ENCODE data around the gene CHST3.
A peak's percentile ranks its signal among the peaks of the same experiment; 100 is the strongest.

The CHST3 gene

DNA sequence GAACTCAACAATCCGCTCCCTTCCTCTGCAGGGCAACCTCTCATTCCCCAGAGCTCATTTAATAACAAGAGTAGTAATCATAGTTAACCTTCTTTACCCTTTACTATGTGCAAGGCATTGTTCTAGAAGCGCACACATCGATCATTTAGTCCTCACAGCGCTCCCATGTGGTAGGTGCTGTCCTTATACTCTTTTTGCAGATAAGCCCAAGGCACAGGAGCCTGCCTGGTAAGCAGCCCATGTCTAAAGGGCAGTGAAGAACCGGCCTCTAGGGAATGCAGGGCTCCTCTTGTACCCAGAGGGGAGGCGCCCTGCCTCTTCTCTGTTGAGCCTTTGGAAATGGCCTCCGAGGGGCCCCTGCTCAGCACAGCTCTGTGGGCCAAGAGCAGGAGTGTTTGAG lies 14.3 kb downstream of the CHST3 start:
- no peak for DNase-seq (ENCODE audit: low spot score)
- in situ Hi-C loops (cut with MboI; ENCODE audit: low sequenced_read_pairs, unreplicated experiment) = no loop called here
- TF ChIP-seq, protein P1, sequence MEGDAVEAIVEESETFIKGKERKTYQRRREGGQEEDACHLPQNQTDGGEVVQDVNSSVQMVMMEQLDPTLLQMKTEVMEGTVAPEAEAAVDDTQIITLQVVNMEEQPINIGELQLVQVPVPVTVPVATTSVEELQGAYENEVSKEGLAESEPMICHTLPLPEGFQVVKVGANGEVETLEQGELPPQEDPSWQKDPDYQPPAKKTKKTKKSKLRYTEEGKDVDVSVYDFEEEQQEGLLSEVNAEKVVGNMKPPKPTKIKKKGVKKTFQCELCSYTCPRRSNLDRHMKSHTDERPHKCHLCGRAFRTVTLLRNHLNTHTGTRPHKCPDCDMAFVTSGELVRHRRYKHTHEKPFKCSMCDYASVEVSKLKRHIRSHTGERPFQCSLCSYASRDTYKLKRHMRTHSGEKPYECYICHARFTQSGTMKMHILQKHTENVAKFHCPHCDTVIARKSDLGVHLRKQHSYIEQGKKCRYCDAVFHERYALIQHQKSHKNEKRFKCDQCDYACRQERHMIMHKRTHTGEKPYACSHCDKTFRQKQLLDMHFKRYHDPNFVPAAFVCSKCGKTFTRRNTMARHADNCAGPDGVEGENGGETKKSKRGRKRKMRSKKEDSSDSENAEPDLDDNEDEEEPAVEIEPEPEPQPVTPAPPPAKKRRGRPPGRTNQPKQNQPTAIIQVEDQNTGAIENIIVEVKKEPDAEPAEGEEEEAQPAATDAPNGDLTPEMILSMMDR (IDR thresholded peaks at IDR 0.05; ENCODE audit: borderline replicate concordance, control extremely low read depth, extremely low read depth, insufficient read depth, missing control alignments) = no peak

DNA sequence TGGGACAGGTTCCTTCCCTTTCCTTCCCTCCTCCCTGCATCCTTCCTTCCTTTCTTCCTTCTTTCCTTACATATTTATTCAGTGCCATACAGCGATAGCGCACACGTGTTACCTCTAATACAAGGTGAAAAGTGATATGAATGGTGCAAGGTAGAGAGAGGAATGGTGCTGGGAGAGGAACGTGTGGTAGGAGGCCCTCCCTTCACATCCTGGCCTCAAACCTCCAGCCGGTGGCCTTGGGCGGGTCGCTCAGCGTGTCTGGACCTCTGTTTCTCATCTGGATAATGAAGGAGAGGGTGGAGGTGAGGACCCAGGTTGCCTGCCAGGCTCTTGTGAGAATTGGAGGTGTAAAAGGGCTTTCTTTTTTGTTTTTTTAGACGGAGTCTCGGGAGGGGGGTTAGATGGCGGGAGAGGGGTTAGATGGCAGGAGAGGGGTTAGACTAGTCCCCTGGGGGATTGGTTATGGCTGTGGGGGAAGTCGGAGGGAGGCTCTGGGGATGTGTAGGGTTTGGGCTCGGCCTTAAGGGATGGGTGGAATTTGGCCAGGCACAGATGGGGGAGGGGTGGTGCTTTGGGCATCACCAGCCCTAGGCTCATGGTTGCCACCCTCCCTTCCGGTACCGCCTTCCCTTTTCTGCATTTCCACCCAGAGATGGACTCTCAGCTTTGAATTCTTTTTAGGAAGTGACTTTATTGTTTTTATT lies 14.9 kb downstream of the CHST3 start:
- in situ Hi-C loops (cut with MboI; ENCODE audit: low sequenced_read_pairs, unreplicated experiment) = no loop called here
- DNase-seq (ENCODE audit: low spot score) = no peak
- TF ChIP-seq, protein P1 (IDR thresholded peaks at IDR 0.05; ENCODE audit: borderline replicate concordance, control extremely low read depth, extremely low read depth, insufficient read depth, missing control alignments) = no peak

DNA sequence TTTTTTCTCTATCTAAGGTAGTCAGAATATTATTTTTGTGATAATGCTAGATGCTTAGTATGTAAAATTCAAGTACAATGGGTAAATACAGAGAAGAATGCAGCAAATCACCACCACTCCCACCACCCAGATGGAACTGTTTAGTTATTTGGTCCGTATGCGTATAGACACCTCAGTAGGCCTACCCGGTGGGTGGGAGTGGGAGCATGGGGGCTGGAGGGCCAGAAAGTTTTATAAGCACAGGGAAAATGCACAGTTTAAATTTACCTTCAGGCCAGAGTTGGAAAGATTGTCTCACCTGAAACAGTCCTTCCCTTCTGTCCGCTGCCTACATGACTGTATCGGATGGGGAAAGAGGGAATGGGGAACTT lies 15.5 kb downstream of the CHST3 start:
- TF ChIP-seq, protein P1 (IDR thresholded peaks at IDR 0.05; ENCODE audit: borderline replicate concordance, control extremely low read depth, extremely low read depth, insufficient read depth, missing control alignments) = no peak
- in situ Hi-C loops (cut with MboI; ENCODE audit: low sequenced_read_pairs, unreplicated experiment) = no loop called here
- DNase-seq (ENCODE audit: low spot score) = no peak

DNA sequence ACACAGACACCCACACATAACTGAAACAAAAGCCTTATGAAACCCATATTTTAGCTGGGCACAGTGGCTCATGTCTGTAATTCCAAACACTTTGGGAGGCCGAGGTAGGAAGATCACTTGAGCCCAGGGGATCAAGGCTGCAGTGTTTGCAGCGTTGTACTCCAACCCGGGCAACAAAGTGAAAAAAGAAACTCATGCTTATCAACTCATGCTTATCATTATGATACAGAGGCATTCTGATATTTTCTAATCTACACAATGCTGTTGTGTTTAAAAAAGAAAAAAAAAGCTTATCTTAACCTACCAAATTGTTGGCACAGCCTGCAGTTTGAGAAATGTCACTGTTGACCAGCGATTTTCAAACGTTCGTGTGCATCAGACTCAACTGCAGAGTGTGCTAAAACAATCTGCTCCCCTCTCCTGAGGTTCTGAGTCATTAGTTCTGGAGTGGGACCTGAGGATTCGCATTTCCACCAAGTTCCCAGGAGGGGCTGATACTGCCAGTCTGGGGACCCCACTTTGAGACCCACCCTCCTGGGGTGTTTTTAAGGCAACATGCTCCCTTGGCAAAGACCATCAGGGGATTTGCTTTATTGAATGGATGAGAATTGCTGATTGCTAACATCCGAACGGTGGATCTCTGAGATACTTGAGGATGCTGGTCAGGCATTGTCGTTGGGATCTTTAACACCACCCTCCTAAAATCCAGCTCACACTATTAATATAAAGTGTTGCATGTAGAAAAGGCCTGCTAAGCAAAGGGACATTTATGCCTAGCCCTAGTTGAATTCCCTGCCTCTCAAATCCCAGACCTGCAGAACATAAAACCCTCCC lies 16.2 kb downstream of the CHST3 start:
- TF ChIP-seq, protein P1 (IDR thresholded peaks at IDR 0.05; ENCODE audit: borderline replicate concordance, control extremely low read depth, extremely low read depth, insufficient read depth, missing control alignments) = no peak
- DNase-seq (ENCODE audit: low spot score) = peak; percentile 12
- in situ Hi-C loops (cut with MboI; ENCODE audit: low sequenced_read_pairs, unreplicated experiment) = no loop called here

DNA sequence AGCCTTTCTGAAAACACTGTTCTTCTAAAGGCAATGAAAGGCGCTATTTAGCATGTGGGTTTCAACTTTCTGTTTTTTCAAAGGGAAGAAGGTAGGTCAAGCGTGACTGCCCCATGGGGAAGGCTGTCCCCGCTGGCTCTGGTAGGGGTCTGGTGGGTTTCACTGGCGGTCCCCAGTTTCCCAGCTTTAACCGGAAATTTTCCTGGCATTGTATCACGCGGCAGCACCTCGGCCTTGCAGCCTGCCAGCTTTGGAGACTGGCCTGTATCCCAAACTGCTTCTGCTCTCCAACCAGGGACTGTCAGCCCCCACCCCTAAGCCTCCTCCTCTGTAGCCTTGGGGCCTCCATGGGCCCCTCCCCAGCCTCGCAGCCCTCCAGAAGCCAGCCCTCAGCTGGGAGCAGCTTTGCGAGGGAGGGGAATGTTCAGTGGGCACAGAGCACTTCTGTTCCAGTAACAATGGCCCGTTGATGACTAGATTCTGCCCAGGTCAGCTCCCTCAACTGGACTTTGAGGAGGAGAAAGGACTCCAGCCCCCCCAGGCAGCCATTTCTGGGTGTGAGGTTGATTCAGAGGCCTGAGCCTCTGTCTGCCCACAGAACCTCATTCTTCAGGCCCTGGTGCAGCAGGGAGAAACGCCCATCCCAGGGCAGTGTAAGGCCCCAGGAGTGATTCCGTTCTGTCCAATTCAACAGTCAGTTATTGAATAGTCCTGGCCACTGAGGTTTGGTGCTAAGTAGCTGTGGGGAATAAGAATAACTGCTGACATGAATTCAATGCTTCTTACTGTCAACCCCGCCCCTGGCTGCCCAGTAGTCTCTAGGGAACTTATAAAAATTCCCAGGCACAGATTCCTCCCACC lies 17.1 kb downstream of the CHST3 start:
- in situ Hi-C loops (cut with MboI; ENCODE audit: low sequenced_read_pairs, unreplicated experiment) = no loop called here
- DNase-seq (ENCODE audit: low spot score) = peak; percentile 21
- TF ChIP-seq, protein P1 (IDR thresholded peaks at IDR 0.05; ENCODE audit: borderline replicate concordance, control extremely low read depth, extremely low read depth, insufficient read depth, missing control alignments) = no peak

DNA sequence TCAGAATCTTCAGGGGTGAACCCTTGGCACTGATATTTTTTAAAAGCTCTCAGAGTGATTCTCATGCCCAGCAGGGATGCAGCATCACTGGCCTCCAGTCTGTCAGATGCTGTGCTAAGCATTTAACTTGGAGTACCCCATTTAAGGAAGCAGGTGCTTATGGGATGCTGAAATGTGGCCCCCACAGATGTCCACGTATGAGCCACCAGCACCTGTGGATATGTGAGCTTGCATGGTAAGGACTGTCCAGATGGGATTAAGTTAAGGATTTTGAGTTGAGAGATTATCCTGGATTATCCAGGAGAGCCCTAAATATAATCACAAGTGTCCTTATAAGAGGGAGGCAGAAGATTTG lies 17.7 kb downstream of the CHST3 start:
- TF ChIP-seq, protein P1 (IDR thresholded peaks at IDR 0.05; ENCODE audit: borderline replicate concordance, control extremely low read depth, extremely low read depth, insufficient read depth, missing control alignments) = no peak
- in situ Hi-C loops (cut with MboI; ENCODE audit: low sequenced_read_pairs, unreplicated experiment) = no loop called here
- no peak for DNase-seq (ENCODE audit: low spot score)

Data from GM13976 (cell line).